Endothelial cell of umbilical vein (primary cell): Measurements from ENCODE around the gene DENND1A. TPM values are rescaled to one million over a fixed set of nuclear protein-coding genes. Genes with fewer than 3 reads are reported as not detected.

Experiments
- BruUV-seq: library from RNA; stranded (reverse); fragments of 400-500 nt; replicated peaks from 2 replicates; lab custom pipeline; 2021; lab: Mats Ljungman, UMichigan
- CTCF ChIA-PET: fragments of 300-600, 350-600 bp; sonication (Branson Sonifier 250); formaldehyde crosslinking; loops from one replicate; lab custom pipeline; 2021; ENCODE audit warnings: antibody characterized with exemption, inconsistent platforms; lab: Charles Lee
- POLR2A ChIA-PET: fragments of 300-600, 350-600 bp; sonication (Branson Sonifier 250); formaldehyde crosslinking; loops from one replicate; lab custom pipeline; 2021; ENCODE audit warnings: antibody characterized with exemption, inconsistent platforms; lab: Charles Lee
- DNase-seq: peaks from one replicate; pipeline ENCODE4 v3.0.0-alpha.2; 2011; ENCODE audit warnings: low read depth, low spot score
- FAIRE-seq: peaks from 2 replicates; lab custom pipeline; 2011; peaks lifted over from hg19 to GRCh38; lab: Jason Lieb, UNC
- H2AFZ ChIP-seq: 2 replicates; pipeline ENCODE4 v1.6.0; 2012; ENCODE audit warnings: low read depth, low read length, control low read depth, inconsistent platforms
- H3K27ac ChIP-seq: 2 replicates; pipeline ENCODE4 v1.5.1; 2011; ENCODE audit warnings: low read depth, mild to moderate bottlenecking, control low read depth, low read length, moderate library complexity; ENCODE audit not compliant: insufficient read depth
- H3K27me3 ChIP-seq, 2 experiments: 2 replicates each; pipeline versions ENCODE4 v1.6.0 to v1.6.1; 2011; ENCODE audit warnings: low read length in 2 of 2, mixed read lengths in 1 of 2; ENCODE audit not compliant: control insufficient read depth in 2 of 2, insufficient read depth in 2 of 2
- H3K36me3 ChIP-seq, 2 experiments: 2 replicates in 1 of 2; 3 replicates in 1 of 2; pipeline ENCODE4 v1.5.1; 2011; ENCODE audit warnings: low read length in 2 of 2, mild to moderate bottlenecking in 1 of 2, moderate library complexity in 1 of 2; ENCODE audit not compliant: control insufficient read depth in 2 of 2, insufficient read depth in 2 of 2; ENCODE audit errors: extremely low read depth in 1 of 2
- H3K4me1 ChIP-seq: 3 replicates; pipeline ENCODE4 v1.5.1; 2011; ENCODE audit warnings: mild to moderate bottlenecking, low read length; ENCODE audit not compliant: control insufficient read depth, insufficient read depth; ENCODE audit errors: extremely low read depth
- H3K4me2 ChIP-seq: 2 replicates; pipeline ENCODE4 v1.6.1; 2011; ENCODE audit warnings: low read length, control low read depth, mixed read lengths; ENCODE audit not compliant: insufficient read depth
- H3K4me3 ChIP-seq, 3 experiments: fragments of 200-600 bp in 1 of 3; sonication (generic), shearing (Covaris generic) in 1 of 3; replicated peaks in 1 of 3; 2 replicates each; pipeline ENCODE4 v1.5.1; 2011 to 2016; ENCODE audit warnings: control low read depth in 3 of 3, low read length in 3 of 3, mild to moderate bottlenecking in 2 of 3, inconsistent platforms in 1 of 3, low read depth in 1 of 3, moderate library complexity in 1 of 3; ENCODE audit not compliant: insufficient read depth in 1 of 3
- H3K79me2 ChIP-seq: 2 replicates; pipeline ENCODE4 v1.6.0; 2012; ENCODE audit warnings: low read length, inconsistent platforms; ENCODE audit not compliant: control insufficient read depth, insufficient read depth
- H3K9ac ChIP-seq: replicated peaks from 2 replicates; pipeline ENCODE3; 2011; ENCODE audit warnings: low read length, control low read depth; ENCODE audit not compliant: insufficient read depth; ENCODE audit errors: extremely low read depth
- H3K9me1 ChIP-seq: replicated peaks from 3 replicates; pipeline ENCODE4 v1.6.0; 2011; ENCODE audit warnings: mild to moderate bottlenecking, low read length; ENCODE audit not compliant: control insufficient read depth, insufficient read depth; ENCODE audit errors: extremely low read depth
- H3K9me3 ChIP-seq: replicated peaks from 2 replicates; pipeline ENCODE4 v1.5.1; 2012; ENCODE audit warnings: low read length, inconsistent platforms; ENCODE audit not compliant: control insufficient read depth, insufficient read depth
- H4K20me1 ChIP-seq: replicated peaks from 2 replicates; pipeline ENCODE3; 2011; ENCODE audit warnings: mild to moderate bottlenecking, low read length; ENCODE audit not compliant: control insufficient read depth, insufficient read depth; ENCODE audit errors: extremely low read depth
- CTCF ChIP-seq, 2 donors: IDR thresholded peaks; 1 replicate in 1 of 2; 2 replicates in 1 of 2; pipeline ENCODE4 v1.5.1; 2011; ENCODE audit warnings: low read length in 2 of 2, mild to moderate bottlenecking in 2 of 2, moderate library complexity in 2 of 2, control low read depth in 1 of 2, inconsistent platforms in 1 of 2, low read depth in 1 of 2; ENCODE audit not compliant: insufficient read depth in 1 of 2; ENCODE audit errors: extremely low read depth in 1 of 2
- EZH2 ChIP-seq: IDR thresholded peaks from 2 replicates; pipeline ENCODE4 v1.6.1; 2012; ENCODE audit warnings: borderline replicate concordance, low read depth, mild to moderate bottlenecking, moderate library complexity, low read length, inconsistent platforms; ENCODE audit not compliant: severe bottlenecking
- FOS ChIP-seq: IDR thresholded peaks from 2 replicates; pipeline ENCODE4 v1.6.1; 2011; ENCODE audit warnings: mild to moderate bottlenecking, low read length, moderate library complexity, borderline replicate concordance; ENCODE audit not compliant: insufficient read depth
- GATA2 ChIP-seq: IDR thresholded peaks from 2 replicates; pipeline ENCODE4 v1.7.0; 2011; ENCODE audit warnings: low read depth, mild to moderate bottlenecking, moderate library complexity, mixed read lengths, low read length; ENCODE audit not compliant: insufficient read length, insufficient read depth
- JUN ChIP-seq: IDR thresholded peaks from 2 replicates; pipeline ENCODE4 v1.6.1; 2011; ENCODE audit warnings: borderline replicate concordance, low read depth; ENCODE audit not compliant: insufficient read length, insufficient read depth
- MAX ChIP-seq: IDR thresholded peaks from 2 replicates; pipeline ENCODE4 v1.6.1; 2011; ENCODE audit not compliant: insufficient read depth, insufficient read length
- MYC ChIP-seq: IDR thresholded peaks from one replicate; pipeline ENCODE4 v1.6.1; 2011; ENCODE audit warnings: mild to moderate bottlenecking, low read depth, low read length
- POLR2A ChIP-seq: IDR thresholded peaks from 2 replicates; pipeline ENCODE4 v1.6.1; 2012; ENCODE audit warnings: low read depth, mild to moderate bottlenecking, control low read depth, low read length
- POLR2AphosphoS5 ChIP-seq: IDR thresholded peaks from 2 replicates; pipeline ENCODE4 v1.6.1; 2012; ENCODE audit warnings: low read depth, mild to moderate bottlenecking, control low read depth, low read length, moderate library complexity; ENCODE audit not compliant: insufficient read depth
- dilution Hi-C: fragments of 300-500 bp; cut with MboI; formaldehyde crosslinking; loops from one replicate; pipeline ENCODE4 v1.15.0; 2019; ENCODE audit warnings: low sequenced_read_pairs; ENCODE audit not compliant: extremely low pct_ligation_motif_present
- intact Hi-C: fragments of 100-400 bp; cut with micrococcal nuclease; formaldehyde crosslinking; loops from one replicate; pipeline ENCODE4 v1.10.0; 2022
- polyA plus RNA-seq, 4 experiments: library from polyadenylated mRNA; depleted of rRNA in 3 of 4; stranded (reverse) in 3 of 4; unstranded in 1 of 4; fragments of >200 nt; gene quantifications; 2 replicates each; pipeline versions ENCODE4 v1.2.1 to v1.2.3, GENCODE V29; 2011 to 2012; ENCODE audit warnings: missing spikeins in 1 of 4
- total RNA-seq: library from RNA; stranded (reverse); gene quantifications from 2 replicates; pipeline ENCODE4 v1.2.3, GENCODE V29; 2021

DENND1A gene
- total and polyA plus RNA-seq, 2 donors (not counting 3 experiments of a cell fraction or from before 2014, with no cell fraction given), result 18.5 to 24.5 TPM

DNA sequence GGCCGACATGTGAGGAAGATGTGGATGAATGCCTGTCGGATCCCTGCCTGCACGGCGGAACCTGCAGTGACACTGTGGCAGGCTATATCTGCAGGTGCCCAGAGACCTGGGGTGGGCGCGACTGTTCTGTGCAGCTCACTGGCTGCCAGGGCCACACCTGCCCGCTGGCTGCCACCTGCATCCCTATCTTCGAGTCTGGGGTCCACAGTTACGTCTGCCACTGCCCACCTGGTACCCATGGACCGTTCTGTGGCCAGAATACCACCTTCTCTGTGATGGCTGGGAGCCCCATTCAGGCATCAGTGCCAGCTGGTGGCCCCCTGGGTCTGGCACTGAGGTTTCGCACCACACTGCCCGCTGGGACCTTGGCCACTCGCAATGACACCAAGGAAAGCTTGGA, 559.8 kb downstream of the DENND1A start:
- H3K4me1 ChIP-seq, result no peaks in the 10 kb centered on the region
- no peak for DNase-seq
- no peaks in the 10 kb centered on the region for H3K9me3 ChIP-seq
- no peaks in the 10 kb centered on the region for H3K9me1 ChIP-seq
- no peaks in the 10 kb centered on the region for H3K36me3 ChIP-seq
- BruUV-seq, result no TSS peak
- TF ChIP-seq MAX (no peak), FOS (no peak), EZH2 (no peak), POLR2AphosphoS5 (no peak), MYC (no peak), GATA2 (no peak), CTCF (IDR thresholded peaks at IDR 0.05; ENCODE audit: extremely low read depth in 1 of 2, insufficient read depth in 1 of 2, low read depth in 1 of 2, low read length in 2 of 2) (no peak), JUN (no peak), POLR2A (no peak)
- peaks cover 24 to 27% of the 10 kb centered on the region in 2 experiments for H3K27me3 ChIP-seq
- intact Hi-C loops, result no loop called here
- H3K79me2 ChIP-seq, result no peaks in the 10 kb centered on the region
- H4K20me1 ChIP-seq, result no peaks in the 10 kb centered on the region
- H2AFZ ChIP-seq, result no peak overlapping the region
- no peak overlapping the region for H3K27ac ChIP-seq
- no peak for FAIRE-seq
- POLR2A ChIA-PET, result no interaction called here
- no peak overlapping the region for H3K4me2 ChIP-seq
- H3K4me3 ChIP-seq, result no peak overlapping the region
- dilution Hi-C loops, result no loop called here
- CTCF ChIA-PET, result interaction anchor here (1.3 kb wide), 1 partner anchor 16 kb away, joined by 4 read pairs; no protein-coding TSS in a partner anchor
- no peak overlapping the region for H3K9ac ChIP-seq
